Astrocyte (in vitro differentiated cells and primary cell): Measurements from ENCODE around the gene ITGBL1.

Experiments
- EZH2 ChIP-seq: IDR thresholded peaks from 2 replicates; pipeline ENCODE4 v1.6.1; 2012; ENCODE audit warnings: mild to moderate bottlenecking, low read length, inconsistent platforms; ENCODE audit not compliant: insufficient read depth
- TF ChIP-seq, protein P1 (sequence below): IDR thresholded peaks from 2 replicates; pipeline ENCODE4 v1.5.1; 2011; ENCODE audit warnings: low read depth, mild to moderate bottlenecking, inconsistent platforms, low read length, moderate library complexity; ENCODE audit not compliant: insufficient read depth

DNA sequence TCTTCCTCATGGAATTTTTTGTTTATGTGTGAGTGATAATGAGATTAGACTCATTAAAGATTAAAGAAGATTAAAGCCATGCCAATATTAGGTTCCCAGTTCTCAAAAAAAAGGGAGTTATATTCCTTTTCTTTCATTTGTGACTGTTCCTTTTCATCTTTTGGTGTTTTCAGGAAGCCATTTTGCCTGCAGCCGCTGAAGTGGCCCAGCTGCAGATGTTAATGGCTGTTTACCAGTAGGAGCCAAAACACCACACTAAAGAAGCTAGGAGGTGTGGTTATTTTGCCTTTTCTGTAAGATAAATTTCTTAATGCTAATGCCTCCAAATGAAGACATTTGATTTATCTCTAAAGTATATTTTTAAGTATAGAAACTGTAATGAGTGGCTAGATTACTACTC lies 36.3 kb downstream of the ITGBL1 start:
- TF ChIP-seq, protein P1, sequence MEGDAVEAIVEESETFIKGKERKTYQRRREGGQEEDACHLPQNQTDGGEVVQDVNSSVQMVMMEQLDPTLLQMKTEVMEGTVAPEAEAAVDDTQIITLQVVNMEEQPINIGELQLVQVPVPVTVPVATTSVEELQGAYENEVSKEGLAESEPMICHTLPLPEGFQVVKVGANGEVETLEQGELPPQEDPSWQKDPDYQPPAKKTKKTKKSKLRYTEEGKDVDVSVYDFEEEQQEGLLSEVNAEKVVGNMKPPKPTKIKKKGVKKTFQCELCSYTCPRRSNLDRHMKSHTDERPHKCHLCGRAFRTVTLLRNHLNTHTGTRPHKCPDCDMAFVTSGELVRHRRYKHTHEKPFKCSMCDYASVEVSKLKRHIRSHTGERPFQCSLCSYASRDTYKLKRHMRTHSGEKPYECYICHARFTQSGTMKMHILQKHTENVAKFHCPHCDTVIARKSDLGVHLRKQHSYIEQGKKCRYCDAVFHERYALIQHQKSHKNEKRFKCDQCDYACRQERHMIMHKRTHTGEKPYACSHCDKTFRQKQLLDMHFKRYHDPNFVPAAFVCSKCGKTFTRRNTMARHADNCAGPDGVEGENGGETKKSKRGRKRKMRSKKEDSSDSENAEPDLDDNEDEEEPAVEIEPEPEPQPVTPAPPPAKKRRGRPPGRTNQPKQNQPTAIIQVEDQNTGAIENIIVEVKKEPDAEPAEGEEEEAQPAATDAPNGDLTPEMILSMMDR, result no peak
- TF ChIP-seq EZH2, result no peak
